Fibroblast of villous mesenchyme (primary cell): ENCODE measurements around the gene CLRN3. TPM values are rescaled to one million over a fixed set of nuclear protein-coding genes. Genes with fewer than 3 reads are reported as not detected.

Experiments
- DNase-seq: peaks from one replicate; pipeline ENCODE4 v3.0.0-alpha.2; 2010; ENCODE audit warnings: low read depth
- H3K4me3 ChIP-seq: 2 replicates; pipeline ENCODE4 v1.5.1; 2011; ENCODE audit warnings: low read depth, mild to moderate bottlenecking, low read length
- total RNA-seq: library from RNA; depleted of rRNA; stranded (reverse); fragments of >200 nt; gene quantifications from 2 replicates; pipeline ENCODE4 v1.2.3, GENCODE V29; 2012
- TF ChIP-seq, protein P1 (sequence below): IDR thresholded peaks from 2 replicates; pipeline ENCODE4 v1.5.1; 2012; ENCODE audit warnings: low read depth, mild to moderate bottlenecking, low read length; ENCODE audit not compliant: insufficient read depth

The CLRN3 gene
- total RNA-seq, 1 donor, result not detected

DNA sequence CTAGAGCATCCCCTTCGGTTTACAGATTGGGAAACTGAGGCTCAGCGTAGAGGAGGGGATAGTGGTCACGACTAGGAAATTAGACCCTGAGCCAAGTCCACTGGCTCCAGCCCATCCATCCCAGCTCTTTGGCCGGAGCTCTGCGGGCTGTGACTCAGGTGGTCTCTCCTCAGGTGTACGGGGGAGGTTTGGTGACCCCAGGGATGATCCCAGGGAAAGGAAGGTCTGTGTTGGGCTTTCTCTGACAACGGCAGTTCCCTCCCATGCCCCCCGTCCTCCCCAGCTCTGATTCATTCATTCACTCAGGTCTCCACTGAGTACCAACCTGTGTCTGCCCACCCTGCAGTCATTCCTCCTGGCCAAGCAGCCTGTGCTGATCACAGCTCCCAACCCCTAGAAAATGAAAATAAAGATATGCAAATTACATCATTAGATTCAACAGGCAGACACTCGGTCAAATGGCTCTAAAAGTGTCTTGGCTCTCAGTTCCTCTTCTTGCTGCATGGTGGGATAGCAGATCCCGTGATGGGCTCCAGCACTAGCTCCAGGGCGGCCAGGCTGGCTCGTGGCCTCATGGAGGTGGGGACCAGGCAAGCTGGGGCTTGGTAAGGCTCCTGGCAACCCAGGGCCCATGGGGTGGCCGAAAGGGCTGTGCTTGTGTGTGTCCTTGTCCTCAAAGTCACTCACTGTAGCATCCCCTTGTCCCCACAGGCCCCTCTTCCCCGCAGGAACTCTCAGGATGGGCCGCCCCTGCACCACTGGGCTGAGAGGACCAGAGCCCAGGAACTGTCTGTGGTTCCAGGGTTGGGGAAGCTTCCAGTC lies 37.8 kb downstream of the CLRN3 start:
- no peak overlapping the region for H3K4me3 ChIP-seq
- TF ChIP-seq, protein P1, sequence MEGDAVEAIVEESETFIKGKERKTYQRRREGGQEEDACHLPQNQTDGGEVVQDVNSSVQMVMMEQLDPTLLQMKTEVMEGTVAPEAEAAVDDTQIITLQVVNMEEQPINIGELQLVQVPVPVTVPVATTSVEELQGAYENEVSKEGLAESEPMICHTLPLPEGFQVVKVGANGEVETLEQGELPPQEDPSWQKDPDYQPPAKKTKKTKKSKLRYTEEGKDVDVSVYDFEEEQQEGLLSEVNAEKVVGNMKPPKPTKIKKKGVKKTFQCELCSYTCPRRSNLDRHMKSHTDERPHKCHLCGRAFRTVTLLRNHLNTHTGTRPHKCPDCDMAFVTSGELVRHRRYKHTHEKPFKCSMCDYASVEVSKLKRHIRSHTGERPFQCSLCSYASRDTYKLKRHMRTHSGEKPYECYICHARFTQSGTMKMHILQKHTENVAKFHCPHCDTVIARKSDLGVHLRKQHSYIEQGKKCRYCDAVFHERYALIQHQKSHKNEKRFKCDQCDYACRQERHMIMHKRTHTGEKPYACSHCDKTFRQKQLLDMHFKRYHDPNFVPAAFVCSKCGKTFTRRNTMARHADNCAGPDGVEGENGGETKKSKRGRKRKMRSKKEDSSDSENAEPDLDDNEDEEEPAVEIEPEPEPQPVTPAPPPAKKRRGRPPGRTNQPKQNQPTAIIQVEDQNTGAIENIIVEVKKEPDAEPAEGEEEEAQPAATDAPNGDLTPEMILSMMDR, result no peak

DNA sequence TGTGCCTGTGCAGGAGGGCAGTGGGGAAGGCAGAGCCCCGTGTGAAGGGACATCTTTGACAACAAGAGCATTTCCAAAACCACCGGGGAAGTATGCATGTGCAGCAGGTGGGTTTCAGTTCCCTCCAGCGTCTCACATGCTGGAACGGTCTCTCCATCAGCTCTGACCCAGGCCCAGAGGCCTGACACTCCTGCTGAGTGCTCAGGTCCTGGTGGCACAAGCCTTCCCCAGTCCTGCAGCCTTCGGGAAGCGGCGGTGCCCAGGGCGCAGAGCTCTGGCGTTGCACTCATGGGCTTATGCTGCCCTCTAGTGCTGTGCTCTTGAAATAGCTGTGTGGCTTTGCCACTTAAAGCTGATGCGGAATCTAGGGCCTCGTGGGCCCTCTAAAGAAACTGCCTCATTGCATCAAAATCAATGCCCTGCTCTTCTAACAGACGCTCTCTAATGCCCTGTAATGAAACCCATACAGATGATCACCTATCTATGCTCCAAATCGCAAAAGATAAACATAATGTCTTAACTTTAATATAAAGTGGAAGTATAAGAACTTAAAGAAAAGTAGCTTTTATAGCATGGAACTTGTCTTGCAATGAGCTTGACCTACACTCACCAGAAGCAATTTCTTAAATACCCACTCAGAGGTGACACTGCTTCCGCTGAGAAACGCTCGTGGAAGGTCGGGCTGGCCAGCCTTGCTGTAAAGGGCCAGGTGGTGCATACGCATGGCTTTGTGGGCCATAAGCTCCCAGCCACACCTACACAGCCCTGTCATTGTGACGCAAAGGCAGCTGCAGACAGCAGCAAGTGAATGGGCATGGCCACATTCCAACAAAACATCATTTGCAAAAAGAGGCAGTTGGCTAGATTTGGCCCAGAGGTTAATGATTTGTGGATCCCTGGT lies 38.6 kb downstream of the CLRN3 start:
- DNase-seq, result peak; percentile 59
- no peak overlapping the region for H3K4me3 ChIP-seq
- TF ChIP-seq, protein P1, result peak; percentile 79

More for the DNA sequence above, 37.8 kb downstream of the CLRN3 start:
- DNase-seq, result no peak

DNA sequence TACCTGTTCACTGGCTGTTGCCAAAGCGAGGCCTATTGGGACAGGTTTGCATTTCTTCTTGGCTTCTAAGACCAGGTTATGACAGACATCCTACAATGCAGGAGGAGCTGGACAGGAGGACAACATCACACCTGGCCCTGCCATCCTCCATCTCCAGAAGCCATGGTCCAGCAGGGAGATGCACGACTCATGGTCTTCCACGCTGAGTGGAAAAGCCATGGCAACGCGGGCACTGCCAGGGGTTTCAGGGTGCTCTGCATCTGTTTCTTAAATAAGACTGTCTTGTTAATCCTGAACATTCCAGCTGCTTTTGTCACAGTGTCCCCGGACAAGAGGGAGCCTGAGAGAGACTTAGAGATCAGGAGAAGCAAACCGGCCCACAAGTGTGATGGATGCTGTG lies 40.3 kb downstream of the CLRN3 start:
- TF ChIP-seq, protein P1, result no peak
- no peak overlapping the region for H3K4me3 ChIP-seq

DNA sequence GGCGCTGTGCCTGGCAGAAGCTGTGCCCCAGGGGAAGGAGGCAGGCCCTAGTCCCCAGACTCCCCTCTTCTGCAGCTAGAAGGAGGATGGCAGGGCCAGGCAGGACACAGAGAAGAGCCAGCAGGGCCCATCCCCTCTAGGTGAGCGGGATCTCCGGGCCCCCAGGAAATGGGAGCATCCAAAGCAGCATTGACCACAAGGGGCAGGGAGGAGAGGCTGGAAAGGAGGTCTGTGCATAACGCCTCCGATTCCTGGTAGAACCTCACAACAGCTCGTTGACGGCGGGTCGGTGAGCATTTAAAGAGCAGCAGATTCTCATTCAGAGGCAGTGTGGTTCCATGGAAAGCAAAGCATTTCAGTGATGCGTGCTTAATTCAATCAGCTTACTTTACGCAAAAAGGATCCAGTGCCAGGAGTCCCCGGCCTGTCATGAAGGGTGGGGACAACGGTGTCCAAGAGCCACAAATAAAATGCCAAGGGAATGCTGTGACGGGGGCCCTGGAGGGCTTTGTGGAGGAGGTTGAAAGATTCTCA lies 41.0 kb downstream of the CLRN3 start:
- TF ChIP-seq, protein P1, result no peak
- DNase-seq, result no peak
- H3K4me3 ChIP-seq, result no peak overlapping the region

More for the DNA sequence above, 40.3 kb downstream of the CLRN3 start:
- DNase-seq, result no peak

DNA sequence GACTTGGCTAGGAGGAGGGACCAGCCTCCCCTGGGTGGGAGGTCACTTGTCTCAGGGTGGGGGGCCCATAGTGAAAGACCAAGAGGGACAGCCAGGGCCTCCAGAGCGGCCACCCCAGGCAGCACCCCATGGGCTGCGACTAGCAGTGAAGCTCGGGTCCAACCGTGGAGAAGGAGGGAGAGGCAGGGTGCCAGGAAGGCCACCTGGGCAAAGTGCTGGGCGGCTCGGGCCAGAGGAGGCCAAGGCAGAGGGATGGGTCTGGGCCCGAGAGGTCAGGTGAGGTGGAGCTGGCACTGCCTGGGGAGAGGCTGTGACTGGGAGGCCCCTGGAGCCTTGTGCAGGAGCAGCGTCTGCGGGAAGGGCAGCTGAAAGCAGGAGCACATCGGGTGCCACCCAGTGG lies 41.8 kb downstream of the CLRN3 start:
- H3K4me3 ChIP-seq, result no peak overlapping the region
- DNase-seq, result no peak
- TF ChIP-seq, protein P1, result no peak

DNA sequence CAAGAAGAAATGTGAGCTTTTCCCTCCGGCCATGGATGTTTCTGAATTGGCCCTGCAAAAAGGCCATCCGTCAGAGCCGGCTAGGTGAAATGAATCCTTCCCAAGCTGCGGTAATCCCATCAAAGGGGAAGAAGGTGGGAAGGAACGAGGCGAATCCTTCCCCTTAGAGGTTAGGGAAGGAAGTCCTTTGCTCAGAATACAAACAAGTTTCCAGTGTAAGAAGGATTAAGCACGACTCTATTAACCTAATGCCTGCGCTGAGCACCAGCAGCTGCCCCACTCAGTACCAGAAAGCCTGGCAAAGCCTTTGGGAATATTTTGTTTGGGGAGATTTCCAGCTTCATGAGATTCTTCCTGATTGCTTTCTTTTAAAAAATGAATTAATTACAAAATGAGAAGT lies 42.8 kb downstream of the CLRN3 start:
- no peak for DNase-seq
- H3K4me3 ChIP-seq, result no peak overlapping the region
- TF ChIP-seq, protein P1, result no peak
